Activated B cell treated with CpG ODN at 0.5 μM for 24 hours (primary cell): ENCODE measurements around the gene URB1. TPM values are rescaled to one million over a fixed set of nuclear protein-coding genes. Genes with fewer than 3 reads are reported as not detected.

ENCODE experiments used
- ATAC-seq: fragments of 200-7000 bp; cut with Tn5 transposase; one replicate; pipeline ENCODE4 v1.10.0; 2021; ENCODE audit warnings: low read depth, mild to moderate bottlenecking, moderate library complexity
- CTCF ChIA-PET: fragments of 350-600 bp; sonication (Branson Sonifier 250); formaldehyde crosslinking; loops from one replicate; lab custom pipeline; 2021; ENCODE audit warnings: antibody characterized with exemption; lab: Charles Lee
- POLR2A ChIA-PET: fragments of 350-600 bp; sonication (Branson Sonifier 250); formaldehyde crosslinking; loops from one replicate; lab custom pipeline; 2021; ENCODE audit warnings: antibody characterized with exemption; lab: Charles Lee
- DNase-seq: peaks from one replicate; pipeline ENCODE4 v3.0.0; 2022
- H3K27ac Mint-ChIP-seq: one replicate; pipeline ENCODE4 v1.8.0; 2020; ENCODE audit warnings: mixed read lengths
- H3K27me3 Mint-ChIP-seq: one replicate; pipeline ENCODE4 v1.8.0; 2021; ENCODE audit warnings: mixed read lengths
- H3K36me3 Mint-ChIP-seq: one replicate; pipeline ENCODE4 v1.8.0; 2021; ENCODE audit warnings: low read depth, mixed read lengths
- H3K4me1 Mint-ChIP-seq: one replicate; pipeline ENCODE4 v1.8.0; 2021; ENCODE audit warnings: mixed read lengths
- H3K4me3 Mint-ChIP-seq: one replicate; pipeline ENCODE4 v1.8.0; 2020; ENCODE audit warnings: mild to moderate bottlenecking, mixed read lengths
- H3K9me3 Mint-ChIP-seq: one replicate; pipeline ENCODE4 v1.8.0; 2020; ENCODE audit warnings: mixed read lengths
- CTCF ChIP-seq: fragments of 200-600 bp; IDR thresholded peaks from one replicate; pipeline ENCODE4 v1.8.0; 2022; ENCODE audit warnings: antibody characterized with exemption, mild to moderate bottlenecking
- intact Hi-C: fragments of 100-400 bp; cut with micrococcal nuclease; formaldehyde crosslinking; loops from one replicate; pipeline ENCODE4 v1.15.1; 2024
- total RNA-seq: library from RNA; stranded (reverse); gene quantifications from 2 replicates; pipeline ENCODE4 v1.2.3, GENCODE V29; 2022

URB1 gene
- total RNA-seq, 1 donor from 2014 or later = 22.2 TPM

DNA sequence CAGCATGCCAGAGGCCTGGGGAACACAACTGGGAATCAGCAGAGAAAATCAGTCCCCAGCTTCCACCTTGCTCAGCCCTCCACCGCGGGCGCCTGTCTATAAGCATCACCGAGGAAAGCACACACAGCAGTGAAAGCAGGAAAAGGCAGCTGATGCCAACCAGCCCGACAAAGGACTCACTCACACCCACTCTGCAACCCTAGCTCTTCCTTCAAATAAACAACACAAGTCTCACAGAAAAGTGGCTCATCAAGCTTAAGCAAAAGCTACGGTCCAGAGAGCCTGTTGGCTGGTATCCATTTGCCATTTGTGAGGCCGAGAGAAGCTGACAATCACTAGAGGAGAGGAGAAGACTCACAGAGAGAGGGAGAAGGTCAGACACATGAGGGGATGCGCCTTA is 67.1 kb downstream of the URB1 start:
- no peaks in the 10 kb centered on the region for H3K9me3 Mint-ChIP-seq
- no peak for TF ChIP-seq CTCF
- no peaks in the 10 kb centered on the region for H3K4me1 Mint-ChIP-seq
- DNase-seq (no peak), ATAC-seq (no peak)
- intact Hi-C loops = no loop called here
- no peaks in the 10 kb centered on the region for H3K27me3 Mint-ChIP-seq
- H3K36me3 Mint-ChIP-seq = peaks cover 96% of the 10 kb centered on the region
- POLR2A ChIA-PET = interaction anchor here (0.6 kb wide), 1 partner anchor 10 kb away, joined by 3 read pairs; no protein-coding TSS in a partner anchor
- H3K27ac Mint-ChIP-seq = no peak overlapping the region
- CTCF ChIA-PET = no interaction called here
- no peak overlapping the region for H3K4me3 Mint-ChIP-seq

- CTCF ChIA-PET = no interaction called here
- POLR2A ChIA-PET = no interaction called here
- Mint-ChIP-seq H3K4me3 (no peak overlapping the region), H3K27ac (no peak overlapping the region), H3K27me3 (no peaks in the 10 kb centered on the region), H3K9me3 (no peaks in the 10 kb centered on the region), H3K4me1 (no peaks in the 10 kb centered on the region), H3K36me3 (peaks cover 97% of the 10 kb centered on the region)
- intact Hi-C loops = no loop called here
- no peak for TF ChIP-seq CTCF
- ATAC-seq (no peak), DNase-seq (no peak)
Observed at GRCh38 chr21:32322676-32323075, 70.1 kb downstream of the URB1 start.

DNA sequence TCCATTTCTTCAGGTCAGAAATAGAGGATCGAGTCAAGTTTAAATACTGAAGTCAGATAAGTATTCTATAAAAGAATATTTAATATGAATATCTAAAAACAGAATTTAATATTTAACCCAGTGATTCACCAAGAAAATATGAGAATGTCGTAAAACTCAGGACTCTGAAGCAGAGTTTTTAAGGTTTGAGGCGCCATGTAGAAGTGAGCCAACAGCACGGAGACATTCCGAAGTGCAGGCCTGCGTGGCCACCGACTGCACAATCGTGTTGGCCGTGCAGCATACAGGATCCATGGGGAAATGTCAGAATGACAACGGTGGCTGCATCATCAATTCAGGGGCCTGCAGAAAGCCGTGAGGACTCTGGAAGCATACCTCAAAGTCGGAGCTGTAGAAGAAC is 70.7 kb downstream of the URB1 start:
- no peak for TF ChIP-seq CTCF
- Mint-ChIP-seq H3K9me3 (no peaks in the 10 kb centered on the region), H3K4me3 (no peak overlapping the region), H3K27me3 (no peaks in the 10 kb centered on the region), H3K27ac (no peak overlapping the region), H3K36me3 (peaks cover 97% of the 10 kb centered on the region), H3K4me1 (no peaks in the 10 kb centered on the region)
- no peak for DNase-seq
- ChIA-PET POLR2A (interaction anchor here (0.5 kb wide), 1 partner anchor 43 kb away, joined by 4 read pairs; the partner anchor contains the start of gene MIS18A), CTCF (no interaction called here)
- no peak for ATAC-seq
- intact Hi-C loops = no loop called here

DNA sequence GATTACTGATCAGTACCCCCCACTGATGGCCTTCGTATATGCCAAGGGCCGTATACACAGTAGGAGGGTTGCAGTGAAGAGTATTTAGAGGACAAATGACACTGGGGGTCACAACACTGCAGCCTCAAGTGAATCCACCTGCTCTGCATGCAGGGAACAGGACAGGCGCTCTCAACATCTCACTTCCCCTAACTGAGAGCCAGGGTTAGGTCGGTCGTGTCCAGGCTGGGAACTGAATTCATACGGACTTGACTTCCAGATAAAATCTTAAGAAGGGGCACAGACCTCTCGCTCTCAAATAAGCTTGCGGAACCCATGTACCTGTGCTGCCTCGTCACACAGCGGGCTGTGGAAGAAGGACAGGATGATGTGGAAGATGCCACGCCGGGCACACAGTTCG is 71.3 kb downstream of the URB1 start:
- DNase-seq (no peak), ATAC-seq (no peak)
- no peaks in the 10 kb centered on the region for H3K4me1 Mint-ChIP-seq

DNA sequence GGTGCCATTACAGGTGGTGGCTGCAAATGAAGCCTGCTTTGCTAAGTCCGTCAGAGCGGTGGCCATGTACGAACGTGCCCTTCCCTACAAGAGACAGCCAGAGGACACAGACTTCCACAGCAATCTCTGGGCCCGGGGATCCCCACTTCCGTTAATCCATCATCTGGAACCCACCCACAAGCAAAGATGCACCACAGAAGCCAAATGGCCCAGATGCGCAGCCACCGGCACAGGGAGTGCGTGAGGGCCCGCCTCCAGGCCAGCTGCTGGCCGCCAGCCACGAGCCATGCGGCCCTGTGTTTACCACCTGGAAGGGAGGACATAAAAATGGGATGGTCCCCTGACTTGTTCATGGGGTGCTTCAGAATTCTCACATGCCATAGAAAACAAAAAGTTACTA is 72.1 kb downstream of the URB1 start:
- no peak overlapping the region for H3K4me3 Mint-ChIP-seq
- no peaks in the 10 kb centered on the region for H3K9me3 Mint-ChIP-seq
- POLR2A ChIA-PET = no interaction called here
- no peak for DNase-seq
- peaks cover 98% of the 10 kb centered on the region for H3K36me3 Mint-ChIP-seq
- CTCF ChIA-PET = no interaction called here
- intact Hi-C loops = no loop called here
- no peak for TF ChIP-seq CTCF
- H3K4me1 Mint-ChIP-seq = no peaks in the 10 kb centered on the region
- H3K27me3 Mint-ChIP-seq = no peaks in the 10 kb centered on the region
- ATAC-seq = no peak
- no peak overlapping the region for H3K27ac Mint-ChIP-seq

More for the DNA sequence above, 71.3 kb downstream of the URB1 start:
- ChIA-PET POLR2A (no interaction called here), CTCF (no interaction called here)
- intact Hi-C loops = no loop called here
- no peak for TF ChIP-seq CTCF
- no peaks in the 10 kb centered on the region for H3K27me3 Mint-ChIP-seq
- H3K27ac Mint-ChIP-seq = no peak overlapping the region
- no peak overlapping the region for H3K4me3 Mint-ChIP-seq
- peaks cover 99% of the 10 kb centered on the region for H3K36me3 Mint-ChIP-seq
- no peaks in the 10 kb centered on the region for H3K9me3 Mint-ChIP-seq
